ENCODE results near the gene GINS3. TPM values are rescaled to one million over a fixed set of nuclear protein-coding genes. Genes with fewer than 3 reads are reported as not detected.

The GINS3 gene
- total RNA-seq, 1 experiment from 2014 or later: 16.4 TPM

DNA sequence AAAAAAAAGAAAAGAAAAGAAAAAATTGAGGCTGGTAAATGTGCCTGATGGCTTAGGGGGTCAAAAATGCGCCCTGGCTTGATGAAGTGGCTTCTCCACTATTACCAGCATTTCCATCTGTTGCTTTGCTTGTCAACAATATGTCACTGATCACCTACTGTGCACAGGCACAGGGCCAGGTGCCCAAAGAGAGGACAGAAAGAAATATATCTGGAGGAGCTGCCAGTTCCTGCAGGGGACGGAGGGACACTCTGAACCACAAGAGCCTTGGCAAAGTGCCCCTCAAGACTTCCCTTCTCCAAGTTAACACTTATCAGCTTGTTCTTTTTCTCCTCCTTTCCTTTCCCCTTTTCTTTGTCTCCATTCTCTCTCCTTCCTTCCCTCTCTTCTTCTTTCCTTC lies 34.7 kb downstream of the GINS3 start:
- Histone ChIP-seq H4K5ac (ENCODE audit: insufficient read length, low read depth, low read length) (no peak overlapping the region), H3K4ac (ENCODE audit: low read depth, low read length) (no peak overlapping the region), H3K4me1 (ENCODE audit: insufficient read depth, low read length) (no peaks in the 10 kb centered on the region; the same call in 1 of the 2 replicates), H2BK20ac (ENCODE audit: low read depth, low read length, poor library complexity, severe bottlenecking) (no peak overlapping the region), H4K91ac (ENCODE audit: insufficient read length, low read depth, low read length) (no peak overlapping the region), H2BK120ac (ENCODE audit: low read depth, low read length, poor library complexity, severe bottlenecking) (no peak overlapping the region), H2BK12ac (ENCODE audit: insufficient read length, low read depth, low read length) (no peak overlapping the region), H3K4me2 (ENCODE audit: insufficient read depth, insufficient read length, low read length) (no peak overlapping the region), H2BK5ac (ENCODE audit: insufficient read length, low read length) (no peak overlapping the region), H3K18ac (ENCODE audit: insufficient read length, low read depth, low read length) (no peak overlapping the region), H3T11ph (ENCODE audit: low read length) (no peak overlapping the region), H3K79me1 (ENCODE audit: insufficient read depth, low read depth, low read length, poor library complexity, severe bottlenecking) (no peaks in the 10 kb centered on the region), H3K14ac (ENCODE audit: insufficient read depth, low read length) (no peak overlapping the region), H3K27ac (ENCODE audit: insufficient read length, low read depth, low read length) (no peak overlapping the region), H2AK5ac (ENCODE audit: insufficient read length, low read length) (no peak overlapping the region), H3K79me2 (ENCODE audit: insufficient read depth, low read length) (no peaks in the 10 kb centered on the region), H3K27me3 (ENCODE audit: insufficient read depth, low read length) (no peaks in the 10 kb centered on the region), H3K9me3 (ENCODE audit: control insufficient read depth, low read depth, low read length) (no peaks in the 10 kb centered on the region), H3K56ac (ENCODE audit: insufficient read length, low read depth, low read length) (no peak overlapping the region), H2BK15ac (ENCODE audit: low read depth, low read length) (no peak overlapping the region), H3K9ac (ENCODE audit: extremely low read depth, insufficient read length, low read length) (no peak overlapping the region), H3K23me2 (ENCODE audit: insufficient read length, low read depth, low read length, poor library complexity, severe bottlenecking) (no peaks in the 10 kb centered on the region), H2AFZ (ENCODE audit: low read length) (no peak overlapping the region), H4K20me1 (ENCODE audit: control insufficient read depth, insufficient read depth, insufficient read length) (no peaks in the 10 kb centered on the region), H4K8ac (replicated peaks; ENCODE audit: insufficient read length, low read depth, low read length) (no peak overlapping the region), H3K23ac (ENCODE audit: insufficient read length, low read depth, low read length) (no peak overlapping the region)
- TF ChIP-seq, protein P1, sequence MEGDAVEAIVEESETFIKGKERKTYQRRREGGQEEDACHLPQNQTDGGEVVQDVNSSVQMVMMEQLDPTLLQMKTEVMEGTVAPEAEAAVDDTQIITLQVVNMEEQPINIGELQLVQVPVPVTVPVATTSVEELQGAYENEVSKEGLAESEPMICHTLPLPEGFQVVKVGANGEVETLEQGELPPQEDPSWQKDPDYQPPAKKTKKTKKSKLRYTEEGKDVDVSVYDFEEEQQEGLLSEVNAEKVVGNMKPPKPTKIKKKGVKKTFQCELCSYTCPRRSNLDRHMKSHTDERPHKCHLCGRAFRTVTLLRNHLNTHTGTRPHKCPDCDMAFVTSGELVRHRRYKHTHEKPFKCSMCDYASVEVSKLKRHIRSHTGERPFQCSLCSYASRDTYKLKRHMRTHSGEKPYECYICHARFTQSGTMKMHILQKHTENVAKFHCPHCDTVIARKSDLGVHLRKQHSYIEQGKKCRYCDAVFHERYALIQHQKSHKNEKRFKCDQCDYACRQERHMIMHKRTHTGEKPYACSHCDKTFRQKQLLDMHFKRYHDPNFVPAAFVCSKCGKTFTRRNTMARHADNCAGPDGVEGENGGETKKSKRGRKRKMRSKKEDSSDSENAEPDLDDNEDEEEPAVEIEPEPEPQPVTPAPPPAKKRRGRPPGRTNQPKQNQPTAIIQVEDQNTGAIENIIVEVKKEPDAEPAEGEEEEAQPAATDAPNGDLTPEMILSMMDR (conservative IDR thresholded peaks at IDR 0.05): no peak
- H3K27me3 Mint-ChIP-seq (ENCODE audit: low read depth): no peaks in the 10 kb centered on the region; the same call in 1 of the 2 replicates
- DNase-seq: no peak
- peaks cover 5 to 8% of the 10 kb centered on the region in 2 experiments for H3K4me1 Mint-ChIP-seq
- no peaks in the 10 kb centered on the region for H3K9me3 Mint-ChIP-seq
- no peaks in the 10 kb centered on the region; a peak in 1 of 7 replicates for H3K36me3 Mint-ChIP-seq (ENCODE audit: insufficient read depth in 1 of 3, low read depth in 3 of 3)
- WGBS (ENCODE audit: extremely low coverage, insufficient read length, low lambda C conversion rate): no CpG with 5 or more reads among the region's 2 CpGs
- H3K4me3 Mint-ChIP-seq: no peak overlapping the region
- no peak overlapping the region for H3K27ac Mint-ChIP-seq
